DMS114 treated with DMSO at 0.1 percent for 48 hours (cell line): ENCODE data around the gene TEKT1.
A peak's percentile ranks its signal among the peaks of the same experiment; 100 is the strongest.
"Not testable (repeated sequence)": the region's sequence is repeated elsewhere in the genome, so short reads cannot be mapped to it uniquely, and the experiment has no call there.

ENCODE experiments used
- DNase-seq: peaks from one replicate; lab custom pipeline; 2025; ENCODE audit not compliant: unreplicated experiment; lab: John Stamatoyannopoulos, UW

TEKT1 gene

GRCh38 chr17:6831661-6832263 lies at the start of gene TEKT1:
TEKT1 (minus strand) TSS chr17:6831729; CDS start chr17:6830376, 1,353 bp downstream.
- peak; percentile 64 for DNase-seq

GRCh38 chr17:6879221-6879975 lies 47.9 kb upstream of the TEKT1 start:
- not testable (repeated sequence) for DNase-seq

GRCh38 chr17:6875276-6875675 lies 43.7 kb upstream of the TEKT1 start:
- not testable (repeated sequence) for DNase-seq

GRCh38 chr17:6872936-6873335 lies 41.4 kb upstream of the TEKT1 start:
- DNase-seq: no peak

- no peak for DNase-seq
These were observed 39.3 kb upstream of the TEKT1 start for GRCh38 chr17:6870841-6871240.

- no peak for DNase-seq
These were observed 37.1 kb upstream of the TEKT1 start for GRCh38 chr17:6868582-6868981.

GRCh38 chr17:6867849-6868248 lies 36.3 kb upstream of the TEKT1 start:
- no peak for DNase-seq

GRCh38 chr17:6862825-6863224 lies 31.3 kb upstream of the TEKT1 start:
- no peak for DNase-seq

- DNase-seq: no peak
These were observed 30.6 kb upstream of the TEKT1 start for GRCh38 chr17:6862122-6862521.

GRCh38 chr17:6857904-6858303 lies 26.4 kb upstream of the TEKT1 start:
- no peak for DNase-seq

GRCh38 chr17:6857336-6857735 lies 25.8 kb upstream of the TEKT1 start:
- no peak for DNase-seq

GRCh38 chr17:6856051-6856450 lies 24.5 kb upstream of the TEKT1 start:
- no peak for DNase-seq

GRCh38 chr17:6853764-6854442 lies 22.4 kb upstream of the TEKT1 start:
- no peak for DNase-seq

- DNase-seq: not testable (repeated sequence)
These were observed 17.1 kb upstream of the TEKT1 start for GRCh38 chr17:6848545-6849179.

GRCh38 chr17:6846138-6846537 lies 14.6 kb upstream of the TEKT1 start:
- not testable (repeated sequence) for DNase-seq

GRCh38 chr17:6844406-6844805 lies 12.9 kb upstream of the TEKT1 start:
- not testable (repeated sequence) for DNase-seq

GRCh38 chr17:6843241-6843880 lies 11.8 kb upstream of the TEKT1 start:
- DNase-seq: peak; percentile 39

GRCh38 chr17:6841769-6842168 lies 10.2 kb upstream of the TEKT1 start:
- not testable (repeated sequence) for DNase-seq

GRCh38 chr17:6830383-6830986 lies 1.0 kb downstream of the TEKT1 start:
- DNase-seq: no peak

GRCh38 chr17:6823011-6823442 lies 8.5 kb downstream of the TEKT1 start:
- no peak for DNase-seq

- DNase-seq: no peak
These were observed 12.6 kb downstream of the TEKT1 start for GRCh38 chr17:6818938-6819337.
